ENCODE results near the gene S100A5. TPM values are rescaled to one million over a fixed set of nuclear protein-coding genes. Genes with fewer than 3 reads are reported as not detected.

Gene S100A5, protein sequence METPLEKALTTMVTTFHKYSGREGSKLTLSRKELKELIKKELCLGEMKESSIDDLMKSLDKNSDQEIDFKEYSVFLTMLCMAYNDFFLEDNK
- total RNA-seq = 1.1 TPM in 1 of 2 replicates, not detected in the other

GRCh38 chr1:153540394-153541361 is at the start of gene S100A5:
Gene S100A5 (minus strand): TSS chr1:153540934. CDS start chr1:153540191, 743 bp downstream.

GRCh38 chr1:153565529-153566374 is 25.0 kb upstream of the S100A5 start, which contains the start of gene S100A2:
Gene S100A2 (minus strand): TSS chr1:153565844. CDS start chr1:153563877, 1,967 bp downstream.

DNA sequence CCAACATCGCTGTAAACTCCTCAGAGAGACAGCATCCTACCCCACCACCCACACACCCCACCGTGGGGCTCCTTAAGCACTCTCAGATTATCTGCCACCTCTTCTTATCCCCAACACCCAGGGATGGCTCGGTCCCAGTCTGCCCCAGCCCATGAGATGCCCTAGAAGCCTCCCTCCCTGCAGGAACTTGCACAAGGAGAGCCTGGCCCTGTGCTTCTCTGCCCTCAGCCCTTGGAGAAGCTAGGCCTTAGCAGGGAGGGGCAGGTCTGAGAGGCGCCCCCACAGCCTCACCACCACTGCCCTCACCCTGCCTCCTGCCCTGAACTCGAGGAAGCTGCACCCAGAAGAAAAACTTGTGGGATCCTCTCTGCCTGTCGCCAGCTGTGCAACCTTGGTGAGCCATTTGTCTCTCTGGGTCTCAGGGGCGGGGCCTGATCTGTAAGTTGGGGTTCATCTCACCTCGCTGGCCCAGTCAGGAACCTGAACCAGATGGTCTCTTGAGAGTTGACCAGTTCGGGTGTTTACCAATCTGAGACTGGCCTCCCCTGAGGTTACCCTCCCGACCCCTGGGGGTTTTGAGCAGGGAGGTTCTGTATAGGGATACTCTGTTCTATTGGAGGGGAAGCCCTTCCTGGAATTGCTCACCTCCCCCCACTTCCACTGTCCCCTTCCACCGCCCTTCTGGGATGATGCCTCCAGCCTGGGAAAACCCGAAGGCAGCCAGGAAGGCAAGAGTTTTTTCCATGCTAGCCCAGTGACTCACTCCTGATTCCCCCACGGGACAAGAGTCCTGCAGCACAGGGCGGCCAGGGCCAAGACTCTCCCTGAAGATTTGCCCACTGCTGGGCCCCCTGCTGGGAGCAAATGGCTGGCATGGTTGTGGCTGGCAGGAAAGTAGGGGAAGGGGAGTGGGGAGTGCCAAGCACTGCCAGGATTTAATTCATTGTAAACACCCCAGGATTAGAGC is 8.3 kb upstream of the S100A5 start, which contains the start of gene S100A3:
TSS of gene S100A3 (minus strand) at position 537 of the 967 bp plus-strand sequence. CDS start 773 bp downstream, outside the sequence.

GRCh38 chr1:153545067-153546055 is 4.6 kb upstream of the S100A5 start, which contains the start of gene S100A4:
Gene S100A4 (minus strand): TSS chr1:153545806. CDS start chr1:153544794, 1,012 bp downstream.

DNA sequence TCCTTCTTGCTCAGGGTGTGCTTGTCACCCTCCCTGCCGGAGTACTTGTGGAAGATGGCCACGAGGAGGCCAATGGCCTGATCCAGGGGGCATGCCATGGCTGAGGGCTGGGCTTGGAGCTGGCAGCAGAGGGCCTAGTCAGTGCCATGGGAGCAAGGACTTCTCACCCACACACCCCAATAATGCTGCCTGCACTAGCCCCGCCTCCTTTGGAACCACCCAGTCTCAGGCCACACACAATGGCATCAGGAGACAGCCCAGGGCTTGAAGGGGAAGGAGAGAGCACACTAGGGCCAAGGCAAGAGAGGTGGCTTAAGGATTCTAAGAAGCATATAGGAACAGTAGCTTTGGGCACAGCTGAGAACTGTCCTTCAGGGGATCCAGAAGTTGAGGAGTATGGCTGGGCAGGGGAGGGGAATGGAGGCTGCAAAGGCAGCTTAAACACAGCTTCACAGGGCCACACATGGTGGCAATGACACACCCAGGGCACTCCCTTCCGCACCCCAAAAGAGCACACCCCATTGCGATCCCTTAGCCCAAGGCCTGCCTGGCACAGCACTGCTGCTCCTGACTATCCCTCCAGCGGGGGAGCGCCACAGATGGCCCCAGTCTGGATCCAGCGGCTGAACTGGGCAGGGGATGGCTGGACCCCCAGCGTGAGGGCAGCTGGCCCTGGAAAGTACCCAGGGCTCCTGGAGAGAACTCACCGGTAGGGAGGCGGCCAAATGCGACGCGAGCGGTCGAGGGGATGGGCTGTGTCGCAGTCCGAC is 5.3 kb downstream of the S100A5 start, which contains the start of gene S100A6:
TSS of gene S100A6 (minus strand) at position 750 of the 770 bp plus-strand sequence. CDS start at position 98, 652 bp downstream.

Other genes starting within 250 kb of the S100A5 start
- not detected in 2 replicates for gene PGLYRP3, start 228.0 kb downstream of the S100A5 start, total RNA-seq
- not detected in 2 replicates for gene PGLYRP4, start 192.1 kb downstream of the S100A5 start, total RNA-seq
- 0.28 and 0.83 TPM in 2 replicates for gene S100A9, start 183.1 kb downstream of the S100A5 start, total RNA-seq
- not detected in 2 replicates for gene S100A12, start 165.3 kb downstream of the S100A5 start, total RNA-seq
- not detected in 2 replicates for gene S100A8, start 149.9 kb downstream of the S100A5 start, total RNA-seq
- gene S100A7A, start 124.4 kb downstream of the S100A5 start, total RNA-seq = not detected in 2 replicates
- gene S100A7, start 80.3 kb downstream of the S100A5 start, total RNA-seq = not detected in 2 replicates
- 1,840 and 3,415 TPM in 2 replicates for gene S100A6, start 4.9 kb downstream of the S100A5 start, total RNA-seq
- gene S100A4, start 4.9 kb upstream of the S100A5 start, total RNA-seq = 191 and 237 TPM in 2 replicates
- gene S100A3, start 8.3 kb upstream of the S100A5 start, total RNA-seq = 8.2 and 10.4 TPM in 2 replicates
- 1.8 and 2.6 TPM in 2 replicates for gene S100A2, start 24.9 kb upstream of the S100A5 start, total RNA-seq
- 84.3 and 106 TPM in 2 replicates for gene S100A16, start 72.2 kb upstream of the S100A5 start, total RNA-seq
- 0.18 and 0.28 TPM in 2 replicates for gene S100A14, start 75.4 kb upstream of the S100A5 start, total RNA-seq
- 132 and 199 TPM in 2 replicates for gene S100A13, start 86.6 kb upstream of the S100A5 start, total RNA-seq
- gene S100A1, start 87.5 kb upstream of the S100A5 start, total RNA-seq = not detected in 2 replicates
- 21.5 and 24.2 TPM in 2 replicates for gene CHTOP, start 93.1 kb upstream of the S100A5 start, total RNA-seq
- 51.9 and 63.6 TPM in 2 replicates for gene SNAPIN, start 117.8 kb upstream of the S100A5 start, total RNA-seq
- 145 and 148 TPM in 2 replicates for gene ILF2, start 130.1 kb upstream of the S100A5 start, total RNA-seq
- 0.57 and 1.5 TPM in 2 replicates for gene NPR1, start 137.8 kb upstream of the S100A5 start, total RNA-seq
- 18.3 and 24.3 TPM in 2 replicates for gene INTS3, start 187.1 kb upstream of the S100A5 start, total RNA-seq
- 9.8 and 16.3 TPM in 2 replicates for gene SLC27A3, start 234.5 kb upstream of the S100A5 start, total RNA-seq